ENCODE measurements around the gene NEK11. TPM values are rescaled to one million over a fixed set of nuclear protein-coding genes. Genes with fewer than 3 reads are reported as not detected.

NEK11 gene
- total RNA-seq, 1 donor from 2014 or later, result 8.1 TPM

- no peak overlapping the region for H3K4me3 Mint-ChIP-seq
- DNase-seq (ENCODE audit: low spot score), result no peak
- H3K9me3 ChIP-seq (ENCODE audit: low read depth), result no peaks in the 10 kb centered on the region
- H3K27me3 Mint-ChIP-seq (ENCODE audit: insufficient read depth, low read depth), result no peaks in the 10 kb centered on the region
- H3K4me1 ChIP-seq, result no peaks in the 10 kb centered on the region
- peaks cover 16% of the 10 kb centered on the region for H3K36me3 Mint-ChIP-seq
- TF ChIP-seq EZH2 (IDR thresholded peaks at IDR 0.05) (no peak), EZH2phosphoT487 (IDR thresholded peaks at IDR 0.05) (no peak)
- TF ChIP-seq, protein P1, sequence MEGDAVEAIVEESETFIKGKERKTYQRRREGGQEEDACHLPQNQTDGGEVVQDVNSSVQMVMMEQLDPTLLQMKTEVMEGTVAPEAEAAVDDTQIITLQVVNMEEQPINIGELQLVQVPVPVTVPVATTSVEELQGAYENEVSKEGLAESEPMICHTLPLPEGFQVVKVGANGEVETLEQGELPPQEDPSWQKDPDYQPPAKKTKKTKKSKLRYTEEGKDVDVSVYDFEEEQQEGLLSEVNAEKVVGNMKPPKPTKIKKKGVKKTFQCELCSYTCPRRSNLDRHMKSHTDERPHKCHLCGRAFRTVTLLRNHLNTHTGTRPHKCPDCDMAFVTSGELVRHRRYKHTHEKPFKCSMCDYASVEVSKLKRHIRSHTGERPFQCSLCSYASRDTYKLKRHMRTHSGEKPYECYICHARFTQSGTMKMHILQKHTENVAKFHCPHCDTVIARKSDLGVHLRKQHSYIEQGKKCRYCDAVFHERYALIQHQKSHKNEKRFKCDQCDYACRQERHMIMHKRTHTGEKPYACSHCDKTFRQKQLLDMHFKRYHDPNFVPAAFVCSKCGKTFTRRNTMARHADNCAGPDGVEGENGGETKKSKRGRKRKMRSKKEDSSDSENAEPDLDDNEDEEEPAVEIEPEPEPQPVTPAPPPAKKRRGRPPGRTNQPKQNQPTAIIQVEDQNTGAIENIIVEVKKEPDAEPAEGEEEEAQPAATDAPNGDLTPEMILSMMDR (IDR thresholded peaks at IDR 0.05), result no peak
- peaks cover 4% of the 10 kb centered on the region for H3K36me3 ChIP-seq
- H3K79me2 ChIP-seq (ENCODE audit: low read depth), result no peaks in the 10 kb centered on the region
- H3K4me3 ChIP-seq, result no peak overlapping the region
- no peak overlapping the region for H3K27ac ChIP-seq
- no peaks in the 10 kb centered on the region for H3F3A ChIP-seq (ENCODE audit: low read depth)
- no peak overlapping the region for H3K4me2 ChIP-seq
- no peaks in the 10 kb centered on the region for H3K27me3 ChIP-seq
- no peaks in the 10 kb centered on the region for H4K20me1 ChIP-seq (ENCODE audit: low read depth)
- H3K9me3 Mint-ChIP-seq, result no peaks in the 10 kb centered on the region
- no peak overlapping the region for H3K27ac Mint-ChIP-seq
- no peak overlapping the region for H2AFZ ChIP-seq (replicated peaks)
- H3K9ac ChIP-seq, result no peak overlapping the region
- no peaks in the 10 kb centered on the region for H3K4me1 Mint-ChIP-seq
These were observed 36.4 kb upstream of the NEK11 start for GRCh38 chr3:130990282-130990681.

DNA sequence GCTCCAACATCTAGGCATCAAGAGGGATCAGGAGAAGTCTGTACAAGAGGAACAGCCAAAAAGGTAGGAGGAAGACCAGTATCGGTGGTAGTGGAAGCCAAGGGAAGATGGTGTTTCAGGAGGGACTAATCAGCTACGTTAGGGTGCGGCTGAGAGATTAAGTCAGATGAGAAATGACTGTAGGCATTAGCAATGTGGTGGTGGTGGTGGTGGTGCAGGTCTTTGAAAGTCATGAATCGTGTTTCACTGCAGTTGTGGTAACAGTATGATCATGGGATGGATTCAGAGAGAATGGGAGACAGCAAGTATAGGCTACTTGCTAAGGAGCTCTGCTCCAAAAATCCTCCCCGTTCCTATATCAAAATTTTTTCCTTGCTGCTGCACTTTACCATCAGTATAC lies 35.6 kb upstream of the NEK11 start:
- no peaks in the 10 kb centered on the region for H3K4me1 Mint-ChIP-seq
- H3K27me3 ChIP-seq, result no peaks in the 10 kb centered on the region
- H3K9ac ChIP-seq, result no peak overlapping the region
- no peaks in the 10 kb centered on the region for H4K20me1 ChIP-seq (ENCODE audit: low read depth)
- no peaks in the 10 kb centered on the region for H3K4me1 ChIP-seq
- no peak overlapping the region for H3K4me3 ChIP-seq
- no peak overlapping the region for H3K27ac Mint-ChIP-seq
- peaks cover 13% of the 10 kb centered on the region for H3K36me3 Mint-ChIP-seq
- no peaks in the 10 kb centered on the region for H3F3A ChIP-seq (ENCODE audit: low read depth)
- TF ChIP-seq, protein P1 (IDR thresholded peaks at IDR 0.05), result no peak
- TF ChIP-seq EZH2 (IDR thresholded peaks at IDR 0.05) (no peak), EZH2phosphoT487 (IDR thresholded peaks at IDR 0.05) (no peak)
- H3K27me3 Mint-ChIP-seq (ENCODE audit: insufficient read depth, low read depth), result no peaks in the 10 kb centered on the region
- H3K27ac ChIP-seq, result no peak overlapping the region
- H3K4me2 ChIP-seq, result no peak overlapping the region
- DNase-seq (ENCODE audit: low spot score), result no peak
- H3K9me3 Mint-ChIP-seq, result no peaks in the 10 kb centered on the region
- no peaks in the 10 kb centered on the region for H3K79me2 ChIP-seq (ENCODE audit: low read depth)
- H3K9me3 ChIP-seq (ENCODE audit: low read depth), result no peaks in the 10 kb centered on the region
- no peak overlapping the region for H2AFZ ChIP-seq (replicated peaks)
- H3K36me3 ChIP-seq, result peaks cover 6% of the 10 kb centered on the region
- H3K4me3 Mint-ChIP-seq, result no peak overlapping the region

- Mint-ChIP-seq H3K4me3 (no peak overlapping the region), H3K27me3 (ENCODE audit: insufficient read depth, low read depth) (no peaks in the 10 kb centered on the region), H3K9me3 (no peaks in the 10 kb centered on the region), H3K36me3 (peaks cover 13% of the 10 kb centered on the region), H3K27ac (no peak overlapping the region), H3K4me1 (no peaks in the 10 kb centered on the region)
- H3K27ac ChIP-seq, result no peak overlapping the region
- no peak overlapping the region for H3K4me2 ChIP-seq
- no peaks in the 10 kb centered on the region for H3K27me3 ChIP-seq
- no peak overlapping the region for H3K4me3 ChIP-seq
- no peak overlapping the region for H3K9ac ChIP-seq
- H2AFZ ChIP-seq (replicated peaks), result no peak overlapping the region
- H3K4me1 ChIP-seq, result no peaks in the 10 kb centered on the region
- no peak for DNase-seq (ENCODE audit: low spot score)
- no peak for TF ChIP-seq EZH2phosphoT487 (IDR thresholded peaks at IDR 0.05)
- TF ChIP-seq EZH2 (IDR thresholded peaks at IDR 0.05), result no peak
- TF ChIP-seq, protein P1 (IDR thresholded peaks at IDR 0.05), result no peak
- no peaks in the 10 kb centered on the region for H3K79me2 ChIP-seq (ENCODE audit: low read depth)
- no peaks in the 10 kb centered on the region for H4K20me1 ChIP-seq (ENCODE audit: low read depth)
- no peaks in the 10 kb centered on the region for H3F3A ChIP-seq (ENCODE audit: low read depth)
- peaks cover 8% of the 10 kb centered on the region for H3K36me3 ChIP-seq
- no peaks in the 10 kb centered on the region for H3K9me3 ChIP-seq (ENCODE audit: low read depth)
These were observed 34.3 kb upstream of the NEK11 start for GRCh38 chr3:130992344-130992743.
